GM12872 (cell line): ENCODE data around the gene MISP.

Experiments
- TF ChIP-seq, protein P1 (sequence below): IDR thresholded peaks from 3 replicates; pipeline ENCODE4 v1.5.1; 2011; ENCODE audit warnings: low read depth, mild to moderate bottlenecking, low read length, moderate library complexity; ENCODE audit not compliant: insufficient read depth

The MISP gene

DNA sequence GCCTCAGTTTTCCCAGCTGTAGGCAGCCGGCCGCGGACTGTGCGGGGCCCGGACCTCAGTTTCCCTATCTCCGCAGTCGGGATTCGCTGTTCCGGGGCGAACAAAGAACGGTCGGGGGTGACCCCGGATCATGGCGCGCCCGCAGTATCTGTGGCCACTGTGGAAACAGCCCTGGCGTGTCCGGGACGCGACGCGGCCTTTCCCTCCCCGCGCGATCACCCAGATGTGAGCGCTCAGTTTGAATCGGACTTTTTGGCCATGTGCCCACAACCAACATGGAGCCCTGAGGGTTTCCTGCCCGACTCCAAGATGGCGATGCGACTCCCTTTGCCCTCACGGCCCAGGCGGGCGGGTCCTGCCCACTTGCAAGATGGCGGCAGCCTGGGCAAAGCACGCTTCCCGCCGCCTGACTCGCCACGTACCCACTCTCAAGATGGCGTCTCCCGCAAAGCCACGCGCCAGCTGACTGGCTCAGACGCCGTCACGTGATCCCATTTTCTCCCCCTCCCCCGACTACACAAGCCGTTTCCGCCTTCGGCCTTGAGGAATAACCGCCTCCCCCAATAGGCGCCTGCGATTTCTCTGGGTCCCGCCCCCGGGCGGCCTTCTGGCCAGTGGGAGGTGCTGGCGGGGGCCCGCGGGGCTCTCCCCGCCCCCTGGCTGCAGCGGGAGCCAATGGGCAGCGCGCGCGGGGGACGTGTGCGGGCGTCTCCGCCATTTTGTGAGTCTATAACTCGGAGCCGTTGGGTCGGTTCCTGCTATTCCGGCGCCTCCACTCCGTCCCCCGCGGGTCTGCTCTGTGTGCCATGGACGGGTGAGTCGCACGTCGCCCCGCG lies 46.0 kb downstream of the MISP start, which contains the start of gene PTBP1:
Gene PTBP1 (plus strand): TSS at position 761 of the 836 bp plus-strand sequence. CDS start 46 bp downstream, at position 807.
- TF ChIP-seq, protein P1, sequence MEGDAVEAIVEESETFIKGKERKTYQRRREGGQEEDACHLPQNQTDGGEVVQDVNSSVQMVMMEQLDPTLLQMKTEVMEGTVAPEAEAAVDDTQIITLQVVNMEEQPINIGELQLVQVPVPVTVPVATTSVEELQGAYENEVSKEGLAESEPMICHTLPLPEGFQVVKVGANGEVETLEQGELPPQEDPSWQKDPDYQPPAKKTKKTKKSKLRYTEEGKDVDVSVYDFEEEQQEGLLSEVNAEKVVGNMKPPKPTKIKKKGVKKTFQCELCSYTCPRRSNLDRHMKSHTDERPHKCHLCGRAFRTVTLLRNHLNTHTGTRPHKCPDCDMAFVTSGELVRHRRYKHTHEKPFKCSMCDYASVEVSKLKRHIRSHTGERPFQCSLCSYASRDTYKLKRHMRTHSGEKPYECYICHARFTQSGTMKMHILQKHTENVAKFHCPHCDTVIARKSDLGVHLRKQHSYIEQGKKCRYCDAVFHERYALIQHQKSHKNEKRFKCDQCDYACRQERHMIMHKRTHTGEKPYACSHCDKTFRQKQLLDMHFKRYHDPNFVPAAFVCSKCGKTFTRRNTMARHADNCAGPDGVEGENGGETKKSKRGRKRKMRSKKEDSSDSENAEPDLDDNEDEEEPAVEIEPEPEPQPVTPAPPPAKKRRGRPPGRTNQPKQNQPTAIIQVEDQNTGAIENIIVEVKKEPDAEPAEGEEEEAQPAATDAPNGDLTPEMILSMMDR: no peak

DNA sequence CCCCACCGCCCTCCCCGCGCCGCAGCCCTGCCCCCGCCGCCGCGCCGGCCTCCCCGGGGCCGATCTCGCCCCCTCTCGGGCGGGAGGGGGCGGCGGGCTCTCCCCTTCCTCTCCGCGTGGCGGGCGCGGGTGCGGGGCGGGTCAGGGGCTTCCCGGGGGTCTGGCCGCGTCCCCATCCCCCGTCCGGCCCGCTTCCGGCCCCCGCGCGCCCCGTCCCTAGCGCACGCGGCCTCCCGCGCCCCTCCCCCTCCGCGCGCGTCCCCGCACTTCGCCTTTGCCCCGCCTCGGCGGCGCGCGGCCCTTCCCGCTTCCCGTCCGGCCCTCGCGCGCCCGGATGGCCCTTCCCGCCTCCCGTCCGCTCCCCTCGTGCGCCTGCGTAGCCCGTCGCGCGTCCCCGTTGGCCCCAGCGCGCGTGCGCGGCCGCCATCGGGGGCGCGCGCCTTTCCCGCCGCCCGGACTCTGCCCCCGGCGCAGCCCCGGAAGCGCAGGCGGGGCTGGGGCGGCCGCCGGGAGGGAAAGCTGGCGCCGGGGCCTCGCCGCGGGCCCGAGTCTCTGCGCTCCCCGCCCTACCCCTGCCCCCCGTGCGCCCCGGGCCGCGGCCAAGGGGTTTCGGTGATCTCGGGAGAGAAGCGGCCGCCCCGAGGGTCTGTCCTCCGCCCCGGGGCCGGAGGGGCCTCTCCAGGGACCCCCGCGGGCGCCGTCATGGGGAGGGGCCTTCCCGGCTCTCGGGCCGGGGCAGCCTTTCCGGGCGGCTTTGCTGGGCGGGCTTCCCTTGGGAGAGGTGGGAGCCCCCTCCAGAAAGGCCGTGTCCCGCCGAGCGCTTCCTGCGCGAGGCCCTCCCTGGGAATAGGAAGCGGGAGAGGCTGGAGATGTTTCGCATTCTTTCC lies 46.9 kb downstream of the MISP start:
- TF ChIP-seq, protein P1: no peak

DNA sequence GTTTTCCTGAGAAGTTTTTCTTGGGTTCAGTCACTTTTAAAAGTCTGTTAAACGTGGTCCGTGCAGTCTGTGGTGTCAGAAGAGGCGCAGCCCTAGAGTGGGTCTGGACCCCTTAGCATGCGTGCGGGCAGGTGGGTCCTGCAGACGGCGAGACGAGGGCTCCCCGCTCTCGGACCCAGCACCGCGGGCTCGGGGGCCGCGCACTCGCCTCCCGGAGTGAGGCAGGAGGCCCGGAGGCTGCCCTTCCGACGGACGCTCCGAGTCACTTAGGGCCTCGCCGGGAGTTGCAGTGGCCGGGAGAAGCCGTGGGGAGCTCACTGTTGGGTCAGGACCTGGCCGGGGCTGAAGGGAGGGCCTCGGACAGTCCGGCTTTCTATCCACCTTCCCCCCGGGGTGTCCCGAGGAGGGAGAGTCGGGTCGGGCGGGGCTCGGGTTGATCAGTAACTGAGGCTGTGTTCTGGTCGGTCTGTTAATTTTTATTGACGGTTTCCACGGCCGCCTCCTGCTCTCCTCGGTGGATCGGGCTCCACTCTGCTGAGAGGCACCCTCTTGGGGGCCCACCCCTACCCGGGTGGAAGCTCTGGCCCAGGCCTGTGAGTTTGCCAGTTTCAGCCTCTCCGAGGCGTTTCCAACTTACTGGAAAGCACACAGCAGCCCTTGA lies 47.6 kb downstream of the MISP start:
- TF ChIP-seq, protein P1: no peak

DNA sequence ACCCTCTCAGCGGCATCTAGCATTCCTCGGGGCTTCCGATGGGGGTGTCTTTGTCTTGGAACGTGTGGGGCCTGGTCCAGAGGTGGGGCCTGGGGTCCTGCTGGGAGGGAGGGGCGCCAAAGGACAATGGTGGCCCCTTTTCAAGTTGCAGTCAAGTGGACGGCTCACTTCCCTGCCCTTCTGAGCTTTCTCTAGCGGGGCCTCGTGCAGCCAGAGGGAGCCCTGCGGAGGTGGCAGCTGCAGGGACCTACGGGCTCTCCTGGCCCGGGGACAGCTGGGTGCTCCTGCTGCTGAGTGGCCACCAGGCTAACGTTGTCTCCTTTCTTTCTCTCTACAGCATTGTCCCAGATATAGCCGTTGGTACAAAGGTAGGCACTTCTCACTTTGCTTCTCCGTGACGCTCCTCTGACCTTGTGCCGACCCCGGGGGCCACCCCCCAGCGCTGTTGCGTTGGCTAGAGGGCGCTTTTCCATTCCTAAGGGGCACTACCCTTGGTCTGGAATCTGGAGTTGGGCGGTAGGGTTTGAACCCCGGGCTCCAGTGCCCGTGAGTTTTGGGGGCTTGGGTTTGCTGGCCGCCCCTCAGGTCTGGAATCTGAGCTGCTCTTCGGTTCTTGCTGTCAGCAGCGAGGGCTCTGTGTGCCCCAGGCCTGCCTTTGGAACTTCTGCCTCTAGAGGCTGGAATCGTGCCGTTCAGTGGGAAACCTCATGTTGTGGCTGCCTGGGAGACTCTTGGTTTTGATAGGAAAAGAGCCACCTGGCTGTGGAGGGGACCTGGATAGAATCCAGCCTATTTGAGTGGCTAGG lies 48.4 kb downstream of the MISP start:
- TF ChIP-seq, protein P1: 0 out of 3 replicates have a peak, but pooled peaks have one; percentile 4

DNA sequence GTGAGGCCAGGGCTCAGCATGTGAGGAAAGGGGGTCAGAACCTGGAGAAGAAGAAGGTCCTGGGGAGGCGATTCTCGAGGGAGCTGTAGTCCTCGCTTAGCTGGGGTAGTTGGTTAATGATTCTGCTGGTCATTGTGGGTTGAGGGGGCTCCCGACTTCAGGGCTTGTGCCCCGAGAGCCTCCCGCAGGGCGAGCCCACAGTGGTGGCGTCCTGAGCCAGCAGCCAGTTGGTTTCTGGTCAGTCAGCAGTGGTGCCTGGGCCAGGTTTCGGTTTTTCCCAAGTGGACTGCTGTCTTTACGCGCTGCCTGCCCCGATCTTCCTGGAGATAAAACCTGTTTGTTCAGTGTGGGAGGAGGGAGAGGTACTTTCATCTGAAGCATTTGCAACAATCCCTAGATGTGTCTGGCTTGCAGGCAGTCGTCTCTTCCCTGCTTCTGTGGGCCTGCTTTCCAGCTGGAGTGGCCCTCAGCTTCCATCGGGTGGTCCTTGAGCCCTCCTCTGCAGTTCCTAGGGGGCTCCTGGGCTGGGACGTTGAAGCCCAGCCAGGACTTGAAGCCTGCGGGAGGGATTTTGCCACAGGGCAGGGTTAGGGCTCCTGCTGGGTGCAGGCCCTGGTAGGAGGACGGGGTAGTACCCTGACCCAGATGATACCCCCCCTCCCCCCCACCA lies 49.6 kb downstream of the MISP start:
- TF ChIP-seq, protein P1: no peak

DNA sequence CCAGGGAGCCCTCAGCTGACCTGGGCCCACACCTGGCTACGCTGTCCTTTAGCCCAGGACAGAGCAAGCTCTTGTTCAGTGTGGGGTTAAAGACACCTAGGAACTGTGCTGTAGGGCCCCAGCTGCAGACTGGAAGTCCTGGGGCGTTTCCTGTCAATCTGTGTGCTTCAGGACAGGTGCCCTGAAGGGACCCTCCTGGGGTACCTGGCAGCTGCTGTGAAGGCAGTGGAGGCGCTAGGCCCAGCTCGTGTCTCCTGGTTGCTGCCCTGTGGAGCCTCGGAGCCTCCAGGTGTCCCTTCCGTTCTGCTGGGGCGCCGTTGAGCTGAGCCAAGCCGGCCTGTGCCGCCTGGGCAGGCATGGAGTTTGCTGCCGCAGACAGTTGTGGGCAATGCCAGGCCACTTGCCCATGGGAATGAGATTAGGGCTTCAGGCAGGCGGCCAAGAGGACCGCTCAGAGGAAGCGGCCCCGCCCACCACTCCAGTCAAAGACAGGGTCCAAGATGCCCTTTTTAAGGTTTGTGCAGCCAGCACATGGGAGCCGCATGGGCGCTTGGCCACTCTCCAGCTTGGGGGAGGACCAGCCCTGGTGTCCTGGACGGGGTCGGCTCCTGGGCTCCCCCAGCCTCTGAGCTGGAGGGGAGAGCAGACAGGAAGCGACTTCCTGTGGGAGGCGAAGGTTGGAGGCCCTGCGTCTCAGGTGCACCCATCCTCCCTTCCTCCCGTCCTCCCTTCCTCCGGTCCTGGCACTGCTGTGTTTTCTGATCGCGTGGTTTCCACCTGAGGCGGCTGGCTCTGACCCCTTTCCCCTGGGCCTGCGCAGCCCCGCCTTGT lies 50.3 kb downstream of the MISP start:
- TF ChIP-seq, protein P1: no peak
